HCT116 (cell line): ENCODE measurements around the gene FAM83B. TPM values are rescaled to one million over a fixed set of nuclear protein-coding genes. Genes with fewer than 3 reads are reported as not detected.

Experiments used
- ATAC-seq: fragments of 200-7000 bp; cut with Tn5 transposase; 2 replicates; pipeline ENCODE4 v1.9.1; 2020; ENCODE audit warnings: mild to moderate bottlenecking, moderate library complexity
- BruUV-seq: library from RNA; stranded (reverse); fragments of 400-500 nt; replicated peaks from 2 replicates; lab custom pipeline; 2021; lab: Mats Ljungman, UMichigan
- CTCF ChIA-PET: fragments of 300-600 bp; sonication (Branson Sonifier 250); formaldehyde crosslinking; loops from one replicate; lab custom pipeline; 2021; ENCODE audit warnings: antibody characterized with exemption; lab: Charles Lee
- POLR2A ChIA-PET: fragments of 300-600, 350-600 bp; sonication (Branson Sonifier 250); formaldehyde crosslinking; loops from one replicate; lab custom pipeline; 2021; ENCODE audit warnings: antibody characterized with exemption; lab: Charles Lee
- RAD21 ChIA-PET, 2 experiments: fragments of 300-600 bp; sonication (Branson Sonifier 250); formaldehyde crosslinking; loops; one replicate each; lab custom pipeline; 2023; ENCODE audit warnings: low total read pairs in 2 of 2; ENCODE audit not compliant: uncharacterized antibody in 2 of 2, unreplicated experiment in 2 of 2, low non-redundant PET in 1 of 2; lab: Charles Lee
- DNase-seq: peaks from one replicate; pipeline ENCODE4 v3.0.0-alpha.2; 2010; ENCODE audit warnings: low read depth, low spot score
- H2AFZ ChIP-seq: fragments of 200-600 bp; shearing (Covaris generic), sonication (generic); 2 replicates; pipeline ENCODE4 v1.6.1; 2017; ENCODE audit warnings: low read depth, mixed run types, mixed read lengths, antibody characterized with exemption, low read length; ENCODE audit not compliant: poor library complexity, severe bottlenecking
- H3K27ac ChIP-seq: 2 replicates; pipeline ENCODE4 v1.5.1; 2012; ENCODE audit warnings: low read depth, low read length
- H3K27me3 ChIP-seq: fragments of 200-600 bp; sonication (generic); 2 replicates; pipeline ENCODE4 v1.6.1; 2016; ENCODE audit warnings: mixed run types, low read length, mixed read lengths; ENCODE audit not compliant: insufficient read depth
- H3K36me3 ChIP-seq, 2 experiments: fragments of 200-500 bp in 1 of 2; fragments of 200-600 bp in 1 of 2; sonication (Bioruptor generic) in 1 of 2; sonication (generic) in 1 of 2; 2 replicates each; pipeline versions ENCODE4 v1.5.1 to v1.6.1; 2014 to 2016; ENCODE audit warnings: low read length in 2 of 2, inconsistent platforms in 1 of 2, mixed read lengths in 1 of 2, mixed run types in 1 of 2; ENCODE audit not compliant: insufficient read depth in 2 of 2, control insufficient read depth in 1 of 2
- H3K4me1 ChIP-seq, 2 experiments: fragments of 200-600 bp in 1 of 2; sonication (generic) in 1 of 2; 2 replicates each; pipeline versions ENCODE4 v1.5.1 to v1.6.1; 2012 to 2017; ENCODE audit warnings: low read length in 2 of 2, inconsistent platforms in 1 of 2, mild to moderate bottlenecking in 1 of 2, mixed read lengths in 1 of 2, mixed run types in 1 of 2, moderate library complexity in 1 of 2; ENCODE audit not compliant: insufficient read depth in 2 of 2, control insufficient read depth in 1 of 2
- H3K4me2 ChIP-seq: fragments of 200-600 bp; sonication (generic); 2 replicates; pipeline ENCODE4 v1.6.1; 2017; ENCODE audit warnings: mixed run types, low read length, mixed read lengths
- H3K4me3 ChIP-seq, 2 experiments: fragments of 200-600 bp in 1 of 2; sonication (generic) in 1 of 2; replicated peaks in 1 of 2; 2 replicates each; pipeline ENCODE4 v1.5.1; 2011 to 2016; ENCODE audit warnings: low read length in 2 of 2, control low read depth in 1 of 2, low read depth in 1 of 2, mild to moderate bottlenecking in 1 of 2, mixed read lengths in 1 of 2, mixed run types in 1 of 2
- H3K79me2 ChIP-seq: fragments of 200-600 bp; sonication (generic); 2 replicates; pipeline ENCODE4 v1.6.1; 2017; ENCODE audit warnings: mild to moderate bottlenecking, mixed run types, low read length, moderate library complexity, mixed read lengths; ENCODE audit not compliant: insufficient read depth
- H3K9ac ChIP-seq: fragments of 200-600 bp; sonication (generic); 2 replicates; pipeline ENCODE4 v1.6.1; 2016; ENCODE audit warnings: low read length, mixed read lengths
- H3K9me2 ChIP-seq: fragments of 200-600 bp; sonication (generic), shearing (Covaris generic); 2 replicates; pipeline ENCODE4 v1.6.1; 2017; ENCODE audit warnings: mixed run types, mild to moderate bottlenecking, moderate library complexity; ENCODE audit not compliant: insufficient read depth
- H3K9me3 ChIP-seq, 2 experiments: fragments of 200-500 bp in 1 of 2; fragments of 200-600 bp in 1 of 2; sonication (Bioruptor generic) in 1 of 2; sonication (generic) in 1 of 2; 2 replicates each; pipeline ENCODE4 v1.6.1; 2014 to 2017; ENCODE audit warnings: low read length in 2 of 2, mixed read lengths in 2 of 2, inconsistent platforms in 1 of 2, low read depth in 1 of 2, mild to moderate bottlenecking in 1 of 2, mixed run types in 1 of 2, moderate library complexity in 1 of 2; ENCODE audit not compliant: control insufficient read depth in 1 of 2, insufficient read depth in 1 of 2
- H4K20me1 ChIP-seq: fragments of 200-600 bp; sonication (generic), shearing (Covaris generic); 2 replicates; pipeline ENCODE4 v1.6.1; 2017; ENCODE audit warnings: mixed run types, mild to moderate bottlenecking, moderate library complexity; ENCODE audit not compliant: insufficient read depth
- CEBPB ChIP-seq: IDR thresholded peaks from 2 replicates; pipeline ENCODE4 v1.6.1; 2012; ENCODE audit warnings: low read depth
- JUND ChIP-seq: IDR thresholded peaks from 2 replicates; pipeline ENCODE4 v1.6.1; 2012
- POLR2AphosphoS5 ChIP-seq: IDR thresholded peaks from 2 replicates; pipeline ENCODE4 v1.6.1; 2011; ENCODE audit warnings: mild to moderate bottlenecking, low read depth, low read length, moderate library complexity
- SIN3A ChIP-seq: IDR thresholded peaks from 2 replicates; pipeline ENCODE4 v1.6.1; 2012; ENCODE audit warnings: low read depth
- ZBTB33 ChIP-seq: IDR thresholded peaks from 2 replicates; pipeline ENCODE4 v1.6.1; 2011; ENCODE audit warnings: mild to moderate bottlenecking, low read length, moderate library complexity; ENCODE audit not compliant: insufficient replicate concordance; ENCODE audit errors: extremely low read depth
- intact Hi-C: fragments of 100-400 bp; cut with micrococcal nuclease; formaldehyde crosslinking; loops from 2 replicates; pipeline ENCODE4 v1.10.0; 2022
- total RNA-seq: library from RNA; stranded (reverse); gene quantifications from one replicate; pipeline ENCODE4 v1.2.1, GENCODE V29; 2021; ENCODE audit not compliant: unreplicated experiment
- TF ChIP-seq, protein P1 (sequence below): IDR thresholded peaks from 2 replicates; pipeline ENCODE4 v1.6.1; 2012

Gene FAM83B
- total RNA-seq, 1 experiment from 2014 or later = 16.9 TPM

- no peaks in the 10 kb centered on the region for H3K27me3 ChIP-seq
- BruUV-seq = no TSS peak
- no peaks in the 10 kb centered on the region for H4K20me1 ChIP-seq
- peaks cover 6 to 29% of the 10 kb centered on the region in 2 experiments; a peak in 3 of 4 replicates for H3K4me1 ChIP-seq
- peak overlapping the region; percentile 77 to 89 for H3K4me3 ChIP-seq
- H3K9me3 ChIP-seq = no peaks in the 10 kb centered on the region
- intact Hi-C loops = loop anchor here (2.0 to 10.0 kb wide), 3 partner anchors 27 to 133 kb away; no protein-coding TSS in a partner anchor
- H3K27ac ChIP-seq = no peak overlapping the region; the same call in 1 of the 2 replicates
- ChIA-PET RAD21 (no interaction called here), CTCF (no interaction called here), POLR2A (no interaction called here)
- 0 out of 4 replicates have a peak, but pooled peaks cover 0 to 3% of the 10 kb centered on the region in 2 experiments for H3K36me3 ChIP-seq
- H3K4me2 ChIP-seq = peak overlapping the region; percentile 98
- H3K79me2 ChIP-seq = peaks cover 53% of the 10 kb centered on the region
- peak; percentile 10; the same call in 1 of the 2 replicates for TF ChIP-seq JUND
- TF ChIP-seq ZBTB33 = no peak
- TF ChIP-seq POLR2AphosphoS5 = peak; percentile 40; the same call in 1 of the 2 replicates
- TF ChIP-seq CEBPB = peak; percentile 57; the same call in 1 of the 2 replicates
- TF ChIP-seq, protein P1, sequence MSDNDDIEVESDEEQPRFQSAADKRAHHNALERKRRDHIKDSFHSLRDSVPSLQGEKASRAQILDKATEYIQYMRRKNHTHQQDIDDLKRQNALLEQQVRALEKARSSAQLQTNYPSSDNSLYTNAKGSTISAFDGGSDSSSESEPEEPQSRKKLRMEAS = no peak
- TF ChIP-seq SIN3A = 0 out of 2 replicates have a peak, but pooled peaks have one; percentile 13
- H3K9ac ChIP-seq = peak overlapping the region; percentile 84
- ATAC-seq = no peak
- no peak overlapping the region for H2AFZ ChIP-seq
- DNase-seq = peak; percentile 32
- H3K9me2 ChIP-seq = no peaks in the 10 kb centered on the region
Observed at GRCh38 chr6:54847799-54848597, 1.4 kb downstream of the FAM83B start.
